GM19395 (cell line): ENCODE results near the gene MEGF8.

Experiments
- ATAC-seq: cut with Tn5 transposase; IDR thresholded peaks from one replicate; pipeline ENCODE4 v1.9.1; 2021; ENCODE audit warnings: mild to moderate bottlenecking, moderate library complexity; ENCODE audit not compliant: unreplicated experiment

MEGF8 gene

GRCh38 chr19:42303101-42303464 is 22.4 kb upstream of the MEGF8 start:
- no peak for ATAC-seq

GRCh38 chr19:42303876-42304275 is 21.6 kb upstream of the MEGF8 start:
- ATAC-seq = no peak

DNA sequence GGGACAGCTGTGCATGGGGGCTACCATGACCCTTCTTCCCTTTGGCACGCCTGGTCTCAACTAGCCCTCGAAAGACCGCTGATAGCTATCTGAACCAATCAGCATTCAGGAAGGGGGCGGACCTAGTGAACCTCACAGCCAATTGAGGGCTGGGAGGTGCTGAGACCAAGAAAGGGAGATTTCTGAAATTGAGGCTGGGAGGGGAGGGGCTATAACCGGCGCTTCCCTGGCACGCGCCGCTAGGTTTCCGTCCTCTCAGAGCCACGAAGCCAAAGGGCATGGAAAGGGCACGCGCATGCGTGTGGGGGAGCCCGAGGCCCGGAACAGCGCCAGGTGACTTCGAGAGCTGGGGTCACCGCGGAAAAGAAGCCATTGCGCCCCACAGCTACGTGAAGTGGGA is 18.8 kb upstream of the MEGF8 start:
- no peak for ATAC-seq

DNA sequence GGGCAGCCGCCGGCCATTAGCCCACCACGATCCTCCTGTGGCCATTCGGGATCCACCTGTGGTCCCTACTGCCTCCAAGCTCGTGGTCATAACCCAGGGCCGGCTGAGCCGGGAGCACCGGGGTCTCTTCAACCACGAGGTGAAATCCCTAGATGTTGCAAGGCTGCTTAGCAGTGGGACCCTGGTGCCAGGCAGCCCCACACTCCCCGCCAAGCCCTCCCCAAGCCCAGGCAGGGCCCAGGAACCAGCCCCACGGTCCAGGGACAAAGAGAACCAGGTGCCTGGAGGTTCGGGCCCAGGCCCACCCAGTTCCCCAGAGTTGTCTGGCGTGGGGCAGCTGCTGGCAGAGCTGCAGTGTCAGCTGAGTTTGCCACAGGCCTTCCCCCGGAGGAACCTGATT is 15.7 kb upstream of the MEGF8 start:
- ATAC-seq = no peak

DNA sequence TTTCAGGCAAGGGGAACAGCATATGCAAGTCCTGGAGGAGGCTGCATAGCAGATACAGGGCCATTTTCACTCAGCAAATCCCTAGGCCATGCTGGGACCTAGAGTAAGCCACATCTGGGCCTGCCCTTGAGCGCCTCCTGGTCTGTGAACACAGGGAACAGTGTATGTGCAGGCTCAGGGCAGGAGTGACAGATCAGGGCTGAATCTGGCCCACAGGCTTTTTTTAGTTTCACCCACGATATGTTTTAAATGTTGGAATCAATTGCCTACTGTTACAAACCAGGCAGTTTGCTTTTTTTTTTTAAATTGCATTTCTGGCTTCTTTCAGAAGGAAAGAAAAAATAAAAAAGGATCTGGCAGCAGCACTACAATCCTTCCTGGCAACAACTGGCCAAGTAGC is 13.8 kb upstream of the MEGF8 start:
- no peak for ATAC-seq

GRCh38 chr19:42312370-42312769 is 13.1 kb upstream of the MEGF8 start:
- no peak for ATAC-seq

- ATAC-seq = no peak
These were observed 12.2 kb upstream of the MEGF8 start, which contains the start of gene TMEM145 for GRCh38 chr19:42313096-42313839. TMEM145 (plus strand) TSS chr19:42313309; CDS start chr19:42313377, 68 bp downstream.

DNA sequence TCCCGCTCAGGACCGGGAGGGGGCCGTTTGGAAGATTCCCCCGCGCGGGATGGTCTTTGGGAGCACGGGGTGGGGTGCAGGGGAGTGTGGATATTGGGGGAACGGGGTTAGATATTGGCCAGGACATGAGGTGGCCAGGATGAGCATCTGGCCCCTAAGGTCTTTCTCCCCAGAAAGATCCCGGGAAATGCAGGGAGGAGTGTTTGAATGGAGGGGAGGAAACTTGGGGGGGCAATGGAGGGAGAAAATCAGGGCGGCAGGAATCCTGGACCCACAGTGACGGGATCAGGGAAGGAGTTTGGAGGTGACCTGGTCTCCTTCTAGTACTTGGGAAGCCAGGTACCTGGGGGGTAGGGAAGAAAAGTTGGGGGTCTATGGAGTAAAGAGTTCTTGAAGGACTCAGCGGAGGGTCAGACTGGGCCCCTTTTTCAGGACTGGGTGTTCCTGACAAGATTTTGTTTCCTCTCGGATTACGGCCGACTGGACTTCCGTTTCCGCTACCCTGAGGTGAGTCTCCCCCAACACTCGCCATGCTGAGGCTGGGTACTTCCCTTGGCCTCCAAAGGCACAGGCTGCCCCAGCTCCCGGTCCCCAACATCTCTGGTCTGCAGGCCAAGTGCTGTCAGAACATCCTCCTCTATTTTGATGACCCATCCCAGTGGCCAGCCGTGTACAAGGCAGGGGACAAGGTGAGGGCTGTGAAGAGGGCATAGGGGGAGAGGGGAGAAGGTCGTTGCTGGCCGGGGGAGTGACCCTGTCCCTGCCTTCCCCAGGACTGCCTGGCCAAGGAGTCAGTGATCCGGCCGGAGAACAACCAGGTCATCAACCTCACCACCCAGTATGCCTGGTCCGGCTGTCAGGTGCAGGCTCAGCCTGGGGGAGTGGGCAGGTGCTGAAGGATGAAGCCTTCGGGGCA is 11.3 kb upstream of the MEGF8 start:
- ATAC-seq = no peak

- no peak for ATAC-seq
These were observed 10.4 kb upstream of the MEGF8 start for GRCh38 chr19:42315024-42315423.

DNA sequence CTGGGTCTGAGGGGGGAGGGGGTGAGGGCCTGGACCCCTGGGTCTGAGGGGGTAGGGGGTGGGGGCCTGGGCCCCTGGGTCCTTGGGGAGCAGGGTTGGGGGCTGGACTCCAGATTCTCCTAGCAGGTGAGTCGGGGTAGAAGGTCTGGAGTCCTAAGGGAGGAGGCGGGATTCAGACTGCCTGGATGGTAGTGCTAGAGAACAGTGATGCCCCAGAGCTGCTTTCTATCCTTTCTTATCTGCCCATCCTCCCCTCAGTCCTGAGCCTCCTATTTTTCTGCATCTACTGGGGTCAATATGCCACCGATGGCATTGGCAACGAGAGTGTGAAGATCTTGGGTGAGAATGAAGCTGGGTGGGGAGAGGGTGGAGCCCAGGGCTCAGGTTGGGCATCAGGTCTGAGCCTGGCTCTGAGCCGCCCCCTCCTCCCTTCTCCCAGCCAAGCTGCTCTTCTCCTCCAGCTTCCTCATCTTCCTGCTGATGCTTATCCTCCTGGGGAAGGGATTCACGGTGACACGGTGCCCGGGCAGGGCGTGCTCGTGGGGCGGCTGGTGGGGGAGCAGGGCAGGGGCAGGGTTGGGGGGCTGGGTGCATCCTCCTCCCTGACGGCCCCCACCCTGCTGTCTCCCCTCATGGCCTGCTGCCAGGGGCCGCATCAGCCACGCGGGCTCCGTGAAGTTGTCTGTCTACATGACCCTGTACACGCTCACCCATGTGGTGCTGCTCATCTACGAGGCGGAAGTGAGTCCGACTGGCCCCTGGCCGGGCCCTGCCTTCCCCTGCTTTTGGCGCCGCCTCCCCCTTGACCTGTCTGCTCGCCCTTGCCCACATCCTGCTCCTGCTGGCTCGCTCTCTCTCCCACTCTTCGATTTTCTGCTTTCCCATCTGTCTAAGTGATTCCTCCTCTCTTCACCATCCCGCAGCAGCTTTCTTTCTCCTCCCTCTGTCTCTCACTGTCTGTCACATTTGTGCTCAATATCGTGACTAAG is 8.9 kb upstream of the MEGF8 start:
- ATAC-seq = no peak

- no peak for ATAC-seq
These were observed 7.9 kb upstream of the MEGF8 start for GRCh38 chr19:42317535-42317934.

DNA sequence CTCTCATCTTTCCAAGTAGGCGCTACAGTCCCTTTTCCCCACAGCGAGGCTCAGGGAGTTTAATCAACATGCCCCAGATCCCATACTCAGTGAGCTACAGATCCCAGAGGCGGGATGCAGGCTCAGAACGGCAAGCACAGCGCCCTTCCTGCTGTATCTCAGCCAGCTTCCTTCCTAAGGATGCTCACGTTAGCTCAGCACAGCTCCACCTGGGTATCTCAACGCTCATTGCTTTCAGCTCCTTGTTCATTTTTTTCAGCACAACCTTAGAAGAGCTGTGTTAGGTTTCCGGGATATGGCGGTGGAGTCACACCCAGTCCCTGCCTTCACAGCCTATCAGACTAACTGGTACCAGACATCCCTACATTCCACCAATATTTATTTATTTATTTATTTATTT is 3.1 kb upstream of the MEGF8 start:
- no peak for ATAC-seq

GRCh38 chr19:42323473-42323851 is 2.0 kb upstream of the MEGF8 start:
- ATAC-seq = no peak

DNA sequence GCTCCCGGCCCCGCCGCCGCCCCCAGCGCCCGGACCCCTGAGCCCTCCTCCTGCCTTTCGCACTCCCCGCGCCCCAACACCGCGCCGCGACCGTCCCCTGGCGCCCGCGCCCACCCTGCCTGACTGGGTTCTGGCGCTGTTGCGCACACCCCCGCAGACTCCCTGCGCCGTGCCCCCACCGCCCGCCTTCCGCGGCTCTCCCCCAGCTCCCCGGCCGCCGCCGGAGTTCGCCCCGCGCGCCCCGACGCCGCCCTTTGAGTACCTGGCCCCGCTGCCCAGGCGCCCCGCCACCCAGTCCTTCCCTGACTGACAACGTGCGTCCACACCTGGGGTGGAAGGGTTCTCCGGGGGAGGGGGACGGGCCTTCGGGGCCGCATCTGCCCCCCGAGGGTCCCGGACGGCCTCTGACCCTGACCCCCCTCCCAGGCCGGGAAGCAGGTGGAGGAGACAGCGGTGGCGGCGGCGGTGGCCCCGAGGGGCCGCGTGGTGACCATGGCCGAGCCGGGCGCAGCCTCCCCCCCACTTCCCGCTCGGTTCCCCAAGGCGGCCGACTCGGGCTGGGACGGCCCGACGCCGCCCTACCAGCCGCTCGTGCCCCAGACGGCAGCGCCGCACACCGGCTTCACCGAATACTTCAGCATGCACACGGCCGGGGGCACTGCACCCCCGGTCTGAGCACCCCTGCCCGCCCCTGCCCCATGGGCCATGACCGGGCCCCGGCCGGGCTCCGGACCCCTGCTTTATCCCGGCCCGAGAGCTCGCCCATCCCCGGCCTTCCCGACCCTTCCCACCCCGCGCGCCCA is 1.4 kb upstream of the MEGF8 start:
- ATAC-seq = no peak

- ATAC-seq = no peak
These were observed 654 bp upstream of the MEGF8 start for GRCh38 chr19:42324655-42325307.

DNA sequence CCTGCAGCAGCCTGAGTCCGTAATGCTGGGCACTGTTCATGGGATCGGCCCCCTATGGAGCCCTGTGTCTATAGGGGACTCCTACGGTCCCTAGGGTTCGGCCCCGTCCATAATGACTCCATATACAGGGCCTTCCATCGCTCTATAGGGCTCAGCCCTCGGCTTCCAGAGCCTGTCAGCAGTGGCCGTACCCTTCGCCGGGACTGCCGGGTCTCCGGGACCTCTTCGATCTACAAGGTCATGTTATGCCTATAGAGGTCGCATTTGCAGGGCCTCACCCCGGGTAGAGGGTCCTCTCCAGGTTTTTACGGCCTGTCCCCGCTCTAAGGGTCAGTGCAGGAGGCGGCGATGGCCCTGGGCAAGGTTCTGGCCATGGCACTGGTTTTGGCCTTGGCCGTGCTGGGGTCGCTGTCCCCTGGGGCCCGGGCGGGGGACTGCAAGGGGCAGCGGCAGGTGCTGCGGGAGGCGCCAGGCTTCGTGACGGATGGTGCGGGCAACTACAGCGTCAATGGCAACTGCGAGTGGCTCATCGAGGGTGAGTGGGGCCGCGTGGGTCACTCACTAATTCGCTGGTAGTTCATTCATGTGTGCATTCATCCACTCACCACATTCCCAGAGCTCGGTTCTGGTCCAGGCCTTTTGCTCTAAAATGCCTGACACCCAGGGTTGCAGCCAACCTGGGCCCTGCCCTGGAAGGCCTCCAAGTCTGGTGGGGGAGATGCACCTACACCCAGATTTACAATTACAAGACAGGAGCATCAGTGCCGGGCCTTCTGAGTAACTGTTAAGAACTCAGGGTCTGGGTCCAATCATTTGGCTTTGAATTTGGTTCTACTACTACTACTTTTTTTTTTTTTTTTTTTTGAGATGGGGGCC is 699 bp downstream of the MEGF8 start:
- ATAC-seq = peak; percentile 11

DNA sequence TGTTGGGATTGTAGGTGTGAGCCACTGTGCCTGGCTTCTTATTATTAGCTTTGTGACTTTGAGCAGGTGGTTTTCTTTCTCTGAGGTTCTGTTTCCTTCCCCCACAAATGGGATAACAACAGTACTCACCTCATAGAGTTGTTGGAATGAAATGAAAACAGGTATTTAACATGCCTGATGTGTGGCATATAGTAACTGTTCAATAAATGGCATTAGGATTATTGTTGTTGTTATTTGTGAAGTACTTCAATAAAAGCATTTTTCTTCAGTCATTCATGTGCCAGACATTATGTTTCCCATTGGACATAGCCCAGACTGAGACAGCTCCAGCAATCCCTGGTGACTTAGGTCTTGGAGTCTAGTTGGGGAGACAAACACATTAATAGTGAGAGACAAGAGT is 1.5 kb downstream of the MEGF8 start:
- ATAC-seq = no peak

- ATAC-seq = no peak
These were observed 1.9 kb downstream of the MEGF8 start for GRCh38 chr19:42327381-42327780.

DNA sequence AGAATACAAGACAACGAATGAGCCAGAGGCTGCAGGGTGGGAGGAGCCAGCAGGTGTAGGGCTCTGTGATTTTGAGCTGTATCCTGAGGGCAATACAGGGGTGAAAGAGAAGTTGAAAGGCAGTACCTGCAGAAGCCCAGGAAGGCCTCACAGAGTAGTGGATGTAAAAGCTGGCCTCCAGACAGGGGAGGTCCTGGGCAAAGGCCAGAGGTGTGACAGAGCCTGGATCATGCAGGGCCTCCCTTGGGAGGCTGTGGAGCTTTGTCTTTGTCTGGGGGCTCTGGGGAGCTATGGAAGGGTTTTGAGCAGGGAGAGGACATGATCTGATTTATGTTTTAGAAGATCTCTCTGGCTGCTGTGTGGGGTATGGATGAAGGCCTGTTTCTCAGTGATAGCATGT is 2.7 kb downstream of the MEGF8 start:
- no peak for ATAC-seq
